PC-3 (cell line): ENCODE results near the gene TSPAN9. TPM values are rescaled to one million over a fixed set of nuclear protein-coding genes. Genes with fewer than 3 reads are reported as not detected.

Source experiments
- ATAC-seq: fragments of 200-7000 bp; cut with Tn5 transposase; 2 replicates; pipeline ENCODE4 v1.9.1; 2020; ENCODE audit warnings: mild to moderate bottlenecking, moderate library complexity
- BruUV-seq: library from RNA; stranded (reverse); fragments of 400-500 nt; replicated peaks from 2 replicates; lab custom pipeline; 2021; lab: Mats Ljungman, UMichigan
- CTCF ChIA-PET: fragments of 300-600 bp; sonication (Branson Sonifier 250); formaldehyde crosslinking; loops from one replicate; lab custom pipeline; 2022; ENCODE audit warnings: antibody characterized with exemption; lab: Charles Lee
- POLR2A ChIA-PET: fragments of 300-600 bp; sonication (Branson Sonifier 250); formaldehyde crosslinking; loops from one replicate; lab custom pipeline; 2022; ENCODE audit warnings: antibody characterized with exemption; ENCODE audit not compliant: unreplicated experiment; lab: Charles Lee
- DNase-seq: peaks from one replicate; pipeline ENCODE4 v3.0.0-alpha.2; 2015
- H2AFZ ChIP-seq: fragments of 300-600 bp; sonication (generic); 2 replicates; pipeline ENCODE4 v1.6.0; 2016; ENCODE audit warnings: antibody characterized with exemption, low read length
- H3F3A ChIP-seq: fragments of 300-600 bp; sonication (generic); one replicate; pipeline ENCODE4 v1.6.0; 2017; ENCODE audit warnings: antibody characterized with exemption, low read length, control low read depth, mild to moderate bottlenecking; ENCODE audit not compliant: unreplicated experiment
- H3K27ac ChIP-seq: fragments of 300-600 bp; sonication (generic); 2 replicates; pipeline ENCODE4 v1.5.1; 2016; ENCODE audit warnings: mild to moderate bottlenecking, low read length
- H3K27me3 ChIP-seq: fragments of 300-600 bp; sonication (generic); 2 replicates; pipeline ENCODE4 v1.6.1; 2016; ENCODE audit warnings: low read length, mixed read lengths
- H3K36me3 ChIP-seq: fragments of 300-600 bp; sonication (generic); 2 replicates; pipeline ENCODE4 v1.6.1; 2016; ENCODE audit warnings: low read depth, mixed run types, low read length, mixed read lengths
- H3K4me1 ChIP-seq: fragments of 300-600 bp; sonication (generic); 2 replicates; pipeline ENCODE4 v1.5.1; 2016; ENCODE audit warnings: low read length; ENCODE audit not compliant: insufficient read depth
- H3K4me2 ChIP-seq: fragments of 300-600 bp; sonication (generic); 2 replicates; pipeline ENCODE4 v1.6.0; 2016; ENCODE audit warnings: low read length
- H3K4me3 ChIP-seq: fragments of 300-600 bp; sonication (generic); 2 replicates; pipeline ENCODE4 v1.5.1; 2016; ENCODE audit warnings: mild to moderate bottlenecking, low read length, mixed read lengths
- H3K79me2 ChIP-seq: fragments of 300-600 bp; sonication (generic); 2 replicates; pipeline ENCODE4 v1.6.1; 2017; ENCODE audit warnings: low read length, mixed read lengths
- H3K9ac ChIP-seq: fragments of 300-600 bp; sonication (generic); 2 replicates; pipeline ENCODE4 v1.6.0; 2016; ENCODE audit warnings: mild to moderate bottlenecking, low read length
- H3K9me2 ChIP-seq: fragments of 300-600 bp; sonication (generic); replicated peaks from 2 replicates; pipeline ENCODE4 v1.6.1; 2016; ENCODE audit warnings: mixed run types, low read length, mixed read lengths
- H3K9me3 ChIP-seq: fragments of 300-600 bp; sonication (generic); 2 replicates; pipeline ENCODE4 v1.6.1; 2016; ENCODE audit warnings: low read length, mixed read lengths
- H4K20me1 ChIP-seq: fragments of 300-600 bp; sonication (generic); 2 replicates; pipeline ENCODE4 v1.6.1; 2016; ENCODE audit warnings: low read length, mixed read lengths
- CTCF ChIP-seq: fragments of 300-600 bp; sonication (generic); conservative IDR thresholded peaks from 2 replicates; pipeline ENCODE4 v1.5.1; 2017; ENCODE audit warnings: antibody characterized with exemption, low read depth, mild to moderate bottlenecking, low read length
- EZH2 ChIP-seq: fragments of 300-600 bp; sonication (generic); IDR thresholded peaks from one replicate; pipeline ENCODE4 v1.6.1; 2017; ENCODE audit warnings: antibody characterized with exemption, mild to moderate bottlenecking, low read length; ENCODE audit not compliant: unreplicated experiment
- EZH2phosphoT487 ChIP-seq: fragments of 300-600 bp; sonication (generic); IDR thresholded peaks from 2 replicates; pipeline ENCODE4 v1.6.1; 2018; ENCODE audit warnings: mild to moderate bottlenecking, antibody characterized with exemption, low read length, borderline replicate concordance
- intact Hi-C: fragments of 100-400 bp; cut with micrococcal nuclease; formaldehyde crosslinking; loops from 2 replicates; pipeline ENCODE4 v1.9.0; 2023
- total RNA-seq: library from RNA; depleted of rRNA; stranded (reverse); fragments of >200 nt; gene quantifications from 2 replicates; pipeline ENCODE4 v1.2.3, GENCODE V29; 2014

Gene TSPAN9
- total RNA-seq, 1 experiment from 2014 or later: 6.2 TPM

GRCh38 chr12:3085341-3086139 lies 8.4 kb downstream of the TSPAN9 start:
- H3K27ac ChIP-seq: no peak overlapping the region
- no peaks in the 10 kb centered on the region for H3K9me2 ChIP-seq
- H3K79me2 ChIP-seq: no peaks in the 10 kb centered on the region
- TF ChIP-seq EZH2 (no peak), EZH2phosphoT487 (no peak), CTCF (no peak)
- H3K4me1 ChIP-seq: no peaks in the 10 kb centered on the region
- no peak overlapping the region for H3K4me2 ChIP-seq
- no peaks in the 10 kb centered on the region for H3K36me3 ChIP-seq
- intact Hi-C loops: no loop called here
- CTCF ChIA-PET: no interaction called here
- no peaks in the 10 kb centered on the region for H3K9me3 ChIP-seq
- no peaks in the 10 kb centered on the region for H4K20me1 ChIP-seq
- ATAC-seq (no peak), DNase-seq (no peak)
- H3F3A ChIP-seq: no peaks in the 10 kb centered on the region
- H3K9ac ChIP-seq: no peak overlapping the region
- BruUV-seq: no TSS peak
- no peaks in the 10 kb centered on the region for H3K27me3 ChIP-seq
- H3K4me3 ChIP-seq: no peak overlapping the region
- no peak overlapping the region for H2AFZ ChIP-seq
- POLR2A ChIA-PET: no interaction called here

- H3K9me2 ChIP-seq: no peaks in the 10 kb centered on the region
- intact Hi-C loops: no loop called here
- no peaks in the 10 kb centered on the region for H3K27me3 ChIP-seq
- ATAC-seq (no peak), DNase-seq (no peak)
- no peaks in the 10 kb centered on the region for H3K9me3 ChIP-seq
- no peak overlapping the region for H3K9ac ChIP-seq
- TF ChIP-seq EZH2 (no peak), CTCF (no peak), EZH2phosphoT487 (no peak)
- no peak overlapping the region for H3K4me2 ChIP-seq
- no peaks in the 10 kb centered on the region for H3K36me3 ChIP-seq
- no peaks in the 10 kb centered on the region for H4K20me1 ChIP-seq
- no TSS peak for BruUV-seq
- POLR2A ChIA-PET: no interaction called here
- CTCF ChIA-PET: no interaction called here
- H3K4me1 ChIP-seq: no peaks in the 10 kb centered on the region
- no peak overlapping the region for H3K4me3 ChIP-seq
- no peaks in the 10 kb centered on the region for H3F3A ChIP-seq
- no peak overlapping the region for H3K27ac ChIP-seq
- no peak overlapping the region for H2AFZ ChIP-seq
- H3K79me2 ChIP-seq: no peaks in the 10 kb centered on the region
Observed at GRCh38 chr12:3086211-3086610, 9.0 kb downstream of the TSPAN9 start.

GRCh38 chr12:3086729-3087323 lies 9.6 kb downstream of the TSPAN9 start:
- Histone ChIP-seq H3K36me3 (no peaks in the 10 kb centered on the region), H3K9me3 (no peaks in the 10 kb centered on the region), H3K9me2 (no peaks in the 10 kb centered on the region), H3K9ac (no peak overlapping the region), H3K4me1 (no peaks in the 10 kb centered on the region), H2AFZ (no peak overlapping the region), H3K27ac (no peak overlapping the region), H4K20me1 (no peaks in the 10 kb centered on the region), H3K4me3 (no peak overlapping the region), H3K4me2 (no peak overlapping the region), H3F3A (no peaks in the 10 kb centered on the region), H3K27me3 (no peaks in the 10 kb centered on the region), H3K79me2 (no peaks in the 10 kb centered on the region)
- CTCF ChIA-PET: no interaction called here
- no peak for ATAC-seq
- DNase-seq: no peak
- intact Hi-C loops: no loop called here
- TF ChIP-seq EZH2phosphoT487 (no peak), CTCF (no peak), EZH2 (no peak)
- POLR2A ChIA-PET: no interaction called here
- no TSS peak for BruUV-seq
